ENCODE data around the gene RNU2-63P.
"Not testable (repeated sequence)": the region's sequence is repeated elsewhere in the genome, so short reads cannot be mapped to it uniquely, and the experiment has no call there.

DNA sequence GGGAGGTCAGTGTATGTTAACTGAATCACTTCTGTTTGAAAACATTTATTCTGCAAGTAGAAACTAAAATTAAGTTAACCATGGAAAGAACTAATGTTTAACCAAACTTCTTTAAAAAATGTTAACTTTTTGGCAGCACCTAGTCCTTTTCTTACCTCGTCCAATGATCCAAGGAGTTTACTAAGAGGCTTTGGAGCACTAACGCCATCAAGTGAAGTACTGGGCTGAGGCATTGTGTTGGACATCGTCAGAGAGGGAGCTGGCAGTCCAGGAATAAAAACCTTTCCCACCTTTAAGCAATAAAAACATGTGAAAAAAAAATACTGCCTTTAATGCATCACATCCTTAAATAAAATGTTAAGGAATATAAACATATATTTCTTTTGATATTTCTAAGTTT lies 23.8 kb downstream of the RNU2-63P start:
- TF ChIP-seq, protein P1, sequence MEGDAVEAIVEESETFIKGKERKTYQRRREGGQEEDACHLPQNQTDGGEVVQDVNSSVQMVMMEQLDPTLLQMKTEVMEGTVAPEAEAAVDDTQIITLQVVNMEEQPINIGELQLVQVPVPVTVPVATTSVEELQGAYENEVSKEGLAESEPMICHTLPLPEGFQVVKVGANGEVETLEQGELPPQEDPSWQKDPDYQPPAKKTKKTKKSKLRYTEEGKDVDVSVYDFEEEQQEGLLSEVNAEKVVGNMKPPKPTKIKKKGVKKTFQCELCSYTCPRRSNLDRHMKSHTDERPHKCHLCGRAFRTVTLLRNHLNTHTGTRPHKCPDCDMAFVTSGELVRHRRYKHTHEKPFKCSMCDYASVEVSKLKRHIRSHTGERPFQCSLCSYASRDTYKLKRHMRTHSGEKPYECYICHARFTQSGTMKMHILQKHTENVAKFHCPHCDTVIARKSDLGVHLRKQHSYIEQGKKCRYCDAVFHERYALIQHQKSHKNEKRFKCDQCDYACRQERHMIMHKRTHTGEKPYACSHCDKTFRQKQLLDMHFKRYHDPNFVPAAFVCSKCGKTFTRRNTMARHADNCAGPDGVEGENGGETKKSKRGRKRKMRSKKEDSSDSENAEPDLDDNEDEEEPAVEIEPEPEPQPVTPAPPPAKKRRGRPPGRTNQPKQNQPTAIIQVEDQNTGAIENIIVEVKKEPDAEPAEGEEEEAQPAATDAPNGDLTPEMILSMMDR (IDR thresholded peaks at IDR 0.05), result not testable (repeated sequence)
- TF ChIP-seq POLR2A (IDR thresholded peaks at IDR 0.05), result not testable (repeated sequence)
